ENCODE data around the gene CLDN20.

Gene CLDN20

DNA sequence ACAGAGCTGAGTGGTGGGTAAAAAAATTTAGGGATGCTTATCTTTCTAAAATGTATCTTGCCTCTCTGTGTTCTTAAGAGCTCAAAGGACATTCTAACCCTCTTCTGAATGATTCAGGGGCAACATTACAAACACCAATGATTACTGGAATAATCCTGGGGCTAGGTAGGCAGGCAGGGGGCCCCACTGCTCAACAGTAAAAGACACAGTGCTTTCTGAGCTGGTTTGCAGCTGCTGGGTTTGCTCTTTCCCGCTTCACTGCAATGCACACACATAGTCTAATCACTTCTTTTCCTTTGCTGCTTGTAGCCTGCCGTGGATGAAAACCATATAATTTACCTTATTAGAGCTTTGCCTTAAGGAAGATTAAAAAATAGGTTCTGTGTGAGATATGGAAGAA lies 23.9 kb downstream of the CLDN20 start:
- TF ChIP-seq CTCF (IDR thresholded peaks at IDR 0.05) = no peak

DNA sequence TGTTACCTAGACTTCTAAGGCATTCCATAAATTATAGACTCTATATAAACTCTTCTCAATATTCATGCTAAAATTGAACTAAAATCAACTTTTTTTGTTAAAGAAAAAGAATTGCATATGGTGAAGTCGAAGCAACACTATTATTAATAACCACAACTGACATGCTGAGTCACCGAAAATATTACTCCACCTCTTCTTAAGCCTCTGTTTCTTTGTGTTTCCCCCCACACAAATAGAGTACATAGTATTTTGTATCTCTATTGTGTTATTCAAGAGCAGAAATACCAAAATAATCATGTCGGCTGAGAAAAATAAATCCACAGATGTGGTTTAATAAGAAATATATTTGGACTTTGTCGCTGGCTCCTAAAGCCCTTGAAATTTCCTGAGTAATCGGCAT lies 26.7 kb downstream of the CLDN20 start:
- no peak for TF ChIP-seq CTCF (IDR thresholded peaks at IDR 0.05)

- no peak for TF ChIP-seq CTCF (IDR thresholded peaks at IDR 0.05)
Measured at GRCh38 chr6:155291291-155291690, 27.5 kb downstream of the CLDN20 start.

DNA sequence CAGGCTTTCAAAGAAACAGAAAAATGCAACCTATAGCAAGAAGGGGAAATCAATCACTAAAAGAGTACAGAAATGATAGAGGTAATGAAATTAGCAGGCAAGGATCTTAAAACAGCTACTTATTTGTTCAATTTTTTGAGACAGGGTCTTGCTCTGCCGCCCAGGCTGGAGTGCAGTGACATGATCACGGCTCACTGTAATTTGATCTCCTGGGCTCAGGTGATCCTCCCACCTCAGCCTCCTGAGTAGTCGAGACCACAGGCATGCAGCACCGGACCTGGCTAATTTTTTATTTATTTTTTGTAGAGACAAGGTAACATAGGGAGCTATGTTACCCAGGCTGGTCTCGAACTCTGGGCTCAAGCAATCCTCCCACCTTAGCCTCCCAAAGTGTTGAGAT lies 28.9 kb downstream of the CLDN20 start:
- TF ChIP-seq CTCF (IDR thresholded peaks at IDR 0.05) = no peak

- TF ChIP-seq CTCF (IDR thresholded peaks at IDR 0.05) = no peak
Measured at GRCh38 chr6:155297669-155298068, 33.9 kb downstream of the CLDN20 start.

DNA sequence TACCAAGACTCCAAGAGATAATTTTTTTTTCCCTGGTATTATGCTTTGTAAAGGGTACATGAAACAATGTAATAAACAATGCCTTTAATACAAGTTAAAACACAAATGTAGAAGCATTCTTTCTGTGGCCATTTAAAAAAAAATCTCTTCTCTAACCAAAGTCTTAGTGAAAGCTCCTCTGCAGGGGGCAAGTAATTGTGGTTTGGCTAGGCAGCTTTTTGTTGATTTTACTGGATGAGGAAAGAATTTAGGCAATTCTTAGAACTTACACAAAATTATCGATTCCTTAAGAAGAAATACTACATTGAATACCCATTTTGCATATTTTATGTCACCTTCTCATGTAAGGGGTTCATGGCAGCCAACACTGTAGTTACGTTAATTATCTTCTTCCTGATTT lies 38.1 kb downstream of the CLDN20 start:
- TF ChIP-seq CTCF (IDR thresholded peaks at IDR 0.05) = no peak

- no peak for TF ChIP-seq CTCF (IDR thresholded peaks at IDR 0.05)
Measured at GRCh38 chr6:155303361-155303870, 39.6 kb downstream of the CLDN20 start.

DNA sequence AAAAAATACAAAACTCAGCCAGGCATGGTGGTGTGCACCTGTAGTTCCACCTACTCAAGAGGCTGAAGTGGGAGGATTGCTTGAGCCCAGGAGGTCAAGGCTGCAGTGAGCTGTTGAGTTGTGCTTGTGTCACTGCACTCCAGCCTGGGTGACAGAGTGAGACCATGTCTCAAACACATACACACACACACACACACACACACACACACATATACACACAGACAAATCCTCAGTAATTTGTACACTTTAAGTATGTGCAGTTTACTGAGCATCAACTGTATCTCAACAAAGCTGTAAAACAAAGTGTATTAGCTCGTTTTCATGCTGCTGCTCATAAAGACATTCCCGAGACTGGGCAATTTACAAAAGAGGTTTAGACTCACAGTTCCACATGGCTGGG lies 43.1 kb downstream of the CLDN20 start:
- no peak for TF ChIP-seq CTCF (IDR thresholded peaks at IDR 0.05)
